GM12872 (cell line): ENCODE measurements around the gene RNASEH2C.
A peak's percentile ranks its signal among the peaks of the same experiment; 100 is the strongest.

Source experiments
- TF ChIP-seq, protein P1 (sequence below): IDR thresholded peaks from 3 replicates; pipeline ENCODE4 v1.5.1; 2011; ENCODE audit warnings: low read depth, mild to moderate bottlenecking, low read length, moderate library complexity; ENCODE audit not compliant: insufficient read depth

The RNASEH2C gene

DNA sequence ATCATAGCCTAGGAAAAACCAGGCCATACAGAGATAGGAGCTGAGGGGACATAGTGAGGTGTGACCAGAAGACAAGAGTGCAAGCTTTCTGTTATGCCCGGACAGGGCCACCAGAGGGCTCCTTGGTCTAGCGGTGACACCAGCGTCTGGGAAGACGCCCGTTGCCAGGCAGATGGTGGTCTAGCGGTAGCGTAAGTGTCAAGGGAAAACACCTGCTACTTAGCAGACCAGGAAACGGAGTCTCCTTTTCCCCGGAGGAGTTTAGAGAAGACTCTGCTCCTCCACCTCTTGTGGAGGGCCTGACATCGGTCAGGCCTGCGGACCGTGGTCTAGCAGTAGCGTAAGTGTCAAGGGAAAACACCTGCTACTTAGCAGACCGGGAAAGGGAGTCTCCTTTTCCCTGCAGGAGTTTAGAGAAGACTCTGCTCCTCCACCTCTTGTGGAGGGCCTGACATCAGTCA lies 14.3 kb downstream of the RNASEH2C start:
- TF ChIP-seq, protein P1, sequence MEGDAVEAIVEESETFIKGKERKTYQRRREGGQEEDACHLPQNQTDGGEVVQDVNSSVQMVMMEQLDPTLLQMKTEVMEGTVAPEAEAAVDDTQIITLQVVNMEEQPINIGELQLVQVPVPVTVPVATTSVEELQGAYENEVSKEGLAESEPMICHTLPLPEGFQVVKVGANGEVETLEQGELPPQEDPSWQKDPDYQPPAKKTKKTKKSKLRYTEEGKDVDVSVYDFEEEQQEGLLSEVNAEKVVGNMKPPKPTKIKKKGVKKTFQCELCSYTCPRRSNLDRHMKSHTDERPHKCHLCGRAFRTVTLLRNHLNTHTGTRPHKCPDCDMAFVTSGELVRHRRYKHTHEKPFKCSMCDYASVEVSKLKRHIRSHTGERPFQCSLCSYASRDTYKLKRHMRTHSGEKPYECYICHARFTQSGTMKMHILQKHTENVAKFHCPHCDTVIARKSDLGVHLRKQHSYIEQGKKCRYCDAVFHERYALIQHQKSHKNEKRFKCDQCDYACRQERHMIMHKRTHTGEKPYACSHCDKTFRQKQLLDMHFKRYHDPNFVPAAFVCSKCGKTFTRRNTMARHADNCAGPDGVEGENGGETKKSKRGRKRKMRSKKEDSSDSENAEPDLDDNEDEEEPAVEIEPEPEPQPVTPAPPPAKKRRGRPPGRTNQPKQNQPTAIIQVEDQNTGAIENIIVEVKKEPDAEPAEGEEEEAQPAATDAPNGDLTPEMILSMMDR: peak; percentile 56; the same call in 2 of the 3 replicates

GRCh38 chr11:65703846-65704245 lies 16.8 kb downstream of the RNASEH2C start:
- TF ChIP-seq, protein P1: no peak

DNA sequence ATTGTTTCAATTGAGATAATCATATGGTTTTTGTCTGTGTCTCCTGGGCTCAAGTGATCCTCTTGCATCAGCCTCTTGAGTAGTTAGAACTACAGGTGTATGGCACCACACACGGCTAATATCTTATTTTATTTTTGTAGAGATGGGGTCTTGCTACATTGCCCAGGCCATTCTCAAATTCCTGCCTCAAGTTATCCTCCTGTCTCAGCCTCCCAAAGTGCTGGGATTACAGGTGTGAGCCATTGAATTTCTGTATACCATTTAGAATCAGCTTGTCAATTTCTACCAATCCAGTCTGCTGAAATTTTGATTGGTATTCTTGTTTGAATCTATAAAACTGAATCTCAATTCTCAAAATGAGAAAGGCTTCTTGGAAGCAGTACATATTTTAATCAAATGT lies 18.9 kb downstream of the RNASEH2C start:
- TF ChIP-seq, protein P1: no peak

DNA sequence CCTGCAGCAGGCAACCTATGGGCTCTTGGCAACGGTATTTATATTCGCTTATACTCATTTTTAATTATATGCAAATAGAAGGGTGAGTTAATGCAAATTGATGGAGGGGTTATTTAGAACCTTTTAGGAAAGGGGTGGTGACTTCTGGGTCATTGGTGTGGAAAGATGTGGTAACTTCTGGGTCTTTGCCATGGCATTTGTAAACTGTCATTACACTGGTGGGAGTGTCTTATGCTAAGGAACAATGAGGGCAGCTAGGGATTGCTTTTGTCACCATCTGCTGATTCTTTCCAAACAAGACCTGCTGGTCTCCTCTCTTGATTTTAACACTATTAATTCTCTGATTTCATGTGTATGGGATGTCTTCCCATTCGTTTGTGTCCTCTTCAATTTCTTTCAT lies 20.2 kb downstream of the RNASEH2C start:
- TF ChIP-seq, protein P1: no peak

DNA sequence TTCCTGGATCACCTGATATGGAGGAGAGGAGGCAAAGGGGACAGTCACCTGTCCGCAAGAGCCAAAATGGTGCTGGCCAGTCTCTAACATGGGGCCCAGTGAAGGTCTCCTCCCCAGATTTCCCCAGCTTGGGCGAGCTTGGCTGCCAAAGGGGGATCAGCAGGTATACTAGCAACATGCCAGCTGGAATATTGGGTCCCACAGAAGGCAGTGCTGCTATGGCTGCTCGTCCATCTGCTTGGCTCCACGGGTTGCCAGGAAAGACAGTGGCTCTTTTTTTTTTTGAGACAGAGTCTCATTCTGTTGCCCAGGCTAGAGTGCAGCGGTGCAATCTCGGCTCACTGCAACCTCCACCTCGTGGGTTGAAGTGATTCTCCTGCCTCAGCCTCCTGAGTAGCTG lies 21.3 kb downstream of the RNASEH2C start:
- TF ChIP-seq, protein P1: no peak

DNA sequence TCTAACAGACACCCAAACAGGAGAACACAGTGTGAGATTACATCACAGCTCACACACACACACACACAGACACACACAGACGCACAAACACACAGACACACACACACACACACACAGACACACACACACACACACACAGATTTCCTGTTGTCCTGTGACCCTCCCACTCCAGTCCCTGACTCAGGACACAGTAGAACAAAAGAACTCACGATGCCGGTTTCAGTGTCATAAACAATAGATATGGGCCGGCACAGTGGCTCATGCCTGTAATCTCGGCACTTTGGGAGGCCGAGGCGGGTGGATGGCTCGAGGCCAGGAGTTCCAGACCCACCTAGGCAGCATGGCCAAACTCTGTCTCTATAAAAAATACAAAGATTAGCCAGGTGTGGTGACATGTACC lies 22.4 kb downstream of the RNASEH2C start:
- TF ChIP-seq, protein P1: no peak

DNA sequence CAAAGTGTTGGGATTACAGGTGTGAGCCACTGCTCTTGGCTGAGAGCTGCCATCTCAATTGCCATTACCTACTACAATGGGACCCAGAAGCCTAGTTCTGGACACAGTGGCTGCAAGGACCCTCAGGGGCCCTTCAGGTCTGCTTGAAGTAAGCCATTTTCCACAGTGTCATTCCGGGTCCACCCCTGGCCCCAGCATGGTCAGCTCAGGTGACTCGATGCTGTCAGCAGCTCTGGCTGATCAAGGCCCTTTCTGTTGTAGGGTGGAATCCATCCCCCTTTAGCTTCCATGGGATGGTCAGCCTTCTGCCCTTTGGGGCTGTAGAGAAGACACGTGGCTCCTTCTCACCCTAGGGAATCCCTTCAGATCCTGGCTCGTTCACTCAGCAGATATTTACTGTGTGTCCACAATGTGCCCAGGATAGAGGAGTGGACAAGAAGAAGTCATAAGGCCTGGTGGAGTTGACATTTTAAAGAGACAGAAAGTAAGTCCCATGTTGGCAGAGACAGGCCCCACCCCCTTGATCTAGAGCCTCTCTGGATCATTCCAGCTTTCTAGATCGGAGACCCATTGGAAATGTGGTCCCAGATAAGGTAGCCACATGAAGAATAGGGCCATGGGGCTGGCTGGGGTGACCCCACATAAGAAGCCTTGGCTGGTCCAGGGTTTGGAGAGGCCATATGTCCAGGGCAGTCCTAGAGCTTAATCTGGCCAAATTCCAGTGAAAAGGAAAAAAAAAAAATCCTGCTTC lies 23.6 kb downstream of the RNASEH2C start:
- TF ChIP-seq, protein P1: no peak
